ENCODE measurements around the gene PPT2.

DNA sequence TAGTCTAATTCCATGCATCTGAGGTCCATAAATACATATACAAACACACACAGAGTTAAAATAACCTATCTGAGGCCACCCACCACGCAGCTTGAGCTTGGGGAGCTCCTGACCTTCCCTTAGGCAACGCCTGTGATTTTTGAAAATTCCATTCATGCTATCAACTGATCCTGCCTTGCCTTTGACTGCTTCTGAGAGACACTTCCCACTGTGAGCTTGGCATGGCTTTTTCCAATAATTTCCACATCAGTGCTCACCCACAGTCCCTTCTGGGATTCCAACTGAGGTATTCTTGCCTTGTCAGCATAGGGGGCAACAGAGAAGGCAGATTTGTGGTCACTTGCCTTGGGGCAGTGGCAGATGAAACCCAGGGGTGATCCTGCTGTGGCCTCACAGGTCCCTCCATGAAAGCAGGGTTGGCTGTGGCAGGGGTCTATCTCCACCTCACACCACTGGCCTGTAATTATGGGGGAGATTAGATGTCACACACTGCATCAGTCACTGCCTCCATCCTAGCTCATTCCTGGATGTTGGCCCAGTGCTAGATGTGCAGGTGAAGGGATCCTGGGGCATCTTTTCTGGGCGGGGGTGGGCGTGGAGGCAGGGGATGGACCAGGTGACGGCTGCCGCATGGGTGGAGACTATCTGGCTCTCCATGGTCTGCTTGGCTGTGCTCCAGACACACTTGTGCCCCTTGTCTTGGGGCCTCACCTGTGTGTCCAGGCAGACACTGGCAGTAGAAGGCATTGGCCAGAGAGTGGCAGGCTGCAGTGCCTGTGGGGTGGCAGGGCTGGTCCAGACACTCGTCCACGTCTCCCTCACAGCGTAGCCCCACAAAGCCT lies 49.7 kb downstream of the PPT2 start:
- TF ChIP-seq EP300 (IDR thresholded peaks at IDR 0.05; ENCODE audit: low read depth), result no peak
- TF ChIP-seq, protein P1, sequence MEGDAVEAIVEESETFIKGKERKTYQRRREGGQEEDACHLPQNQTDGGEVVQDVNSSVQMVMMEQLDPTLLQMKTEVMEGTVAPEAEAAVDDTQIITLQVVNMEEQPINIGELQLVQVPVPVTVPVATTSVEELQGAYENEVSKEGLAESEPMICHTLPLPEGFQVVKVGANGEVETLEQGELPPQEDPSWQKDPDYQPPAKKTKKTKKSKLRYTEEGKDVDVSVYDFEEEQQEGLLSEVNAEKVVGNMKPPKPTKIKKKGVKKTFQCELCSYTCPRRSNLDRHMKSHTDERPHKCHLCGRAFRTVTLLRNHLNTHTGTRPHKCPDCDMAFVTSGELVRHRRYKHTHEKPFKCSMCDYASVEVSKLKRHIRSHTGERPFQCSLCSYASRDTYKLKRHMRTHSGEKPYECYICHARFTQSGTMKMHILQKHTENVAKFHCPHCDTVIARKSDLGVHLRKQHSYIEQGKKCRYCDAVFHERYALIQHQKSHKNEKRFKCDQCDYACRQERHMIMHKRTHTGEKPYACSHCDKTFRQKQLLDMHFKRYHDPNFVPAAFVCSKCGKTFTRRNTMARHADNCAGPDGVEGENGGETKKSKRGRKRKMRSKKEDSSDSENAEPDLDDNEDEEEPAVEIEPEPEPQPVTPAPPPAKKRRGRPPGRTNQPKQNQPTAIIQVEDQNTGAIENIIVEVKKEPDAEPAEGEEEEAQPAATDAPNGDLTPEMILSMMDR (IDR thresholded peaks at IDR 0.05), result no peak
